HG03571 (cell line): Measurements from ENCODE around the gene DHRS7B.
"Not testable (repeated sequence)": the region's sequence is repeated elsewhere in the genome, so short reads cannot be mapped to it uniquely, and the experiment has no call there.

Source experiments
- ATAC-seq: cut with Tn5 transposase; IDR thresholded peaks from one replicate; pipeline ENCODE4 v1.9.1; 2021; ENCODE audit not compliant: unreplicated experiment

The DHRS7B gene

DNA sequence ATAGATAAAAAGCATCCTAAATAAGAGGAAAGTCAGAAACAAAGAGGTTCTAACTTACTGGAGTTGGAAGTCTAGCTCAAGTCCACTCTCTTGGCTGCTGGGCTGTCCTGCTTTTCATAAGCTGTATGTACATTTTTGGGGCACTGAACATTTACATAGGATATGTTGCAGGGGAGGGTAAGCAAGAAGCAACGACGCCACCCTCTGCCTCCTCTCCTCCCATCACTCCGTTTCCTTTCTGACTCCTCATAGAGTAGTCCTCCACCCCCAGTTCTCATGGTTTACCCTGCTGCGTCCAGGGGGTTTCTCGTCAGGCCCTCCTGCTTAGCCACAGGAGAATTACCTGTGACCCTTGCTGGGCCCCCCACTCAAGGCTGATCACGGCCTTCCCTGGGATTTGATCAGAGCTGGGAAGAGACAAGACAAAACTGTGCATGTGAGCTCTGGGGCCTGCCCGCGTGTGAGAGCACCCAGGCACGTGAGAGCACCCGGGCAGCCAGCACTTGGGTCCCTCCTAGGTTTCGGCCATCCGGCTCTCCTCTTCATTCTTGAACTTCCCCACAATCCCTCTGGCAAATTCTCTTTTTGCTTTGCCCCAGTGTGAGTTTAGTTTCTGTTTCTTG is 50.1 kb downstream of the DHRS7B start:
- no peak for ATAC-seq

GRCh38 chr17:21177401-21177800 is 50.6 kb downstream of the DHRS7B start:
- ATAC-seq: no peak

DNA sequence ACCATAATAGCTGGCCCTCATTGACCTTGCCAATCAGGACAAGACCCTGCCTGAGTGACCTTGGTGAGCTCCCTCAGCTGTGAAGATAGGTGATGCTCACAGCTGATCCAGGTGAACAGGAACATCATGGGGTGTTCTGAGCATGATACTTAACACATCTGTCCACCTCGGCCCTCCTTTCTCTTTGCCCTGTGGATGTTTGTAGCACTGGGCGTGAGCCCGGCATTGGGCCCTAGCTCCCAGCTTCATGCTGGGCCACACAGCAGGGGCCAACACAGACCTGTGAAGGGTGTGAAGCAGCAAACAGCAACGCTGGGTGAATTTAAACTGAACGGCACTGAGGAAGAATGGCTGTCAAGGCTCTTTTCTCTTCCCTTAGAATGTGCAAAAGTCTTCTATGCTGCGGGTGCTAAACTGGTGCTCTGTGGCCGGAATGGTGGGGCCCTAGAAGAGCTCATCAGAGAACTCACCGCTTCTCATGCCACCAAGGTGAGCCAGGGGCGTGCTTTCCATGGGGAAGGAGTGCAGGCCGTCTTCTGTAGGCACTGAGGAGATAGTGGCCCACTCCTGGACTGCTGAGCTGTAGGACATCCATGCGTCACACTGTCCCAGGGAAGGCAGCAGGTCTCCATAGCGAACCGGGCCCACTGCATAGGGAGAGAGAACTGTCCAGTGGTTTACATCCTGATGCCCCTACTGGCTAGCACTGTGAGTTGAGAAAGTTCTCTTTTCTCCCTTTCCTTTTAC is 51.3 kb downstream of the DHRS7B start:
- ATAC-seq: no peak

GRCh38 chr17:21183468-21183867 is 56.7 kb downstream of the DHRS7B start:
- ATAC-seq: no peak

GRCh38 chr17:21184570-21184969 is 57.8 kb downstream of the DHRS7B start:
- no peak for ATAC-seq

DNA sequence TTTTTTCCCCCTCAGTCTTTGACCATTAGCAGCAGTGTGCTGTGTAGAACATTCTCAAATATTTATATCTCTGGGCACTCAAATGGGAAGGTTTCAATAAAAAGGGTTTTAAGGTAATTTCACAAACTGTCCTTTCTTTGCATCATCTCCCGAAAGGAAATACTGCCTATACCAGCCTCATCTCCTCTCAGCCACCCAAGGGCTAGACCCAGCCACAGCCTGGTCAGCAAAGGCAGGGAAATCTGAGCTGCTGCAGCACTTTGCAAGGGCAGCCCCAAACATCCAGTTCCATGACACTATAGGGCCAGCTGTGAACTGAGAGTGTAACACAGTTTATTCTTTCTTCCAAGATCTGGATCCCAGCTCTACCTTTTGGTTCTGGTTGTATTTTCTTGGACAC is 58.3 kb downstream of the DHRS7B start:
- ATAC-seq: no peak

- ATAC-seq: no peak
Observed at GRCh38 chr17:21186399-21187187, 59.8 kb downstream of the DHRS7B start.

DNA sequence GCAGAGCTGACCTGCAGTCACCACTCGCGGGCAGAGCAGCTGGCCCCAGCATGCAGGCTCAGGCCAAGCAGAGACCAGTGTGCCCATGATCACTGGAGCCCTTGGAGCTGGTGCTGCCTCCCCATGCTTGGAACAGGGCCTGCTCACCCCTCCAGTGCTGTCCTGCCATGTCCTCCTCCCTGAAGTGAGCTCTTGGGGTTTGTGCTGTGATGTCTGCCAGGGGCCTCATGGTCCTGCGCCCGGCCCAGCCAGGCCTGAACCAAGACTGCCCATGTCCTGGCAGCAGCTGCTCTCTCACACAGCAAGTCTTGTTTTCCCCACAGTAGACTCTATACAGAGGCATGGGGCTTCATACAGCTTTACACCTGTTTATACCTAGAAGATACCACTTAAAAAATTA is 62.6 kb downstream of the DHRS7B start:
- ATAC-seq: no peak

- no peak for ATAC-seq
Observed at GRCh38 chr17:21190078-21190477, 63.3 kb downstream of the DHRS7B start.

DNA sequence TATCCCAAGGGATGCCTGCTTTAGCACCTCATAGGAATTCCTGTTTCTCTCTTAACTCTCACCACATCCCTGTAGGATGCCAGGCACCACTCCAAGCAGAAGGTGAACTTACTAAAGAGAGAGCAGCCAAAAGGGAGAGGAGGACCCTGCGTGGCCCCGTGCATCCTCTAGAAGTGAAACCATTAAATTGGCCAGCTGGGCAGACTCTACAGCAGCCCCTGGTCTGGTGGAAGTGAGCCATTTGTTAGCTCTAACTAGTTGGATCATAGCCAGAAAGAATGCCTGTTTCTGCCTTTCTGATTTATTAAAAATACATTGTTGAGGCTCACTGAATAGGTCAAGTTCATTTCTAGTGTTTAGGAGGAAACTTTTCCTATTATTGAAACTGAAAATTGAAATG is 64.9 kb downstream of the DHRS7B start:
- ATAC-seq: no peak

DNA sequence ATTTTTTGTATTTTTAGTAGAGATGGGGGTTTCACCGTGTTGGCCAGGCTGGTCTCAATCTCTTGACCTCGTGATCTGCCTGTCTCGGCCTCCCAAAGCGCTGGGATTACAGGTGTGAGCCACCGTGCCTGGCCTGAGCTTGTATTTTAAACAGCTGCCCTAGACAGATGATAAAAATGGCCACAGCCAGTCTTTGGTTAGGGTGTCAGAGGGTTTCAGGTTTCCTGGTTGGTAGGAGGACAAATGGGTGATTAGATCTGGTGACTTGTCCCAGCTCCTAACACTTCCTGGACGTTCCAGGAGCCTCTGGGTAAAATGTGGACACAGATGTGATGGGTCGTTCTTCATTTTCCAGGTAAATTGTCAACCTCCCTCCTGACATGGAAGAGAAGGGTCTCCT is 65.7 kb downstream of the DHRS7B start:
- ATAC-seq: not testable (repeated sequence)

GRCh38 chr17:21193031-21193430 is 66.3 kb downstream of the DHRS7B start:
- ATAC-seq: no peak

GRCh38 chr17:21194226-21194625 is 67.5 kb downstream of the DHRS7B start:
- no peak for ATAC-seq

GRCh38 chr17:21194703-21195102 is 67.9 kb downstream of the DHRS7B start:
- ATAC-seq: no peak

GRCh38 chr17:21196126-21196525 is 69.4 kb downstream of the DHRS7B start:
- ATAC-seq: no peak

- no peak for ATAC-seq
Observed at GRCh38 chr17:21198411-21198810, 71.6 kb downstream of the DHRS7B start.

GRCh38 chr17:21199311-21199710 is 72.5 kb downstream of the DHRS7B start:
- no peak for ATAC-seq

- ATAC-seq: no peak
Observed at GRCh38 chr17:21199856-21200255, 73.1 kb downstream of the DHRS7B start.

- no peak for ATAC-seq
Observed at GRCh38 chr17:21200590-21201297, 74.0 kb downstream of the DHRS7B start.

DNA sequence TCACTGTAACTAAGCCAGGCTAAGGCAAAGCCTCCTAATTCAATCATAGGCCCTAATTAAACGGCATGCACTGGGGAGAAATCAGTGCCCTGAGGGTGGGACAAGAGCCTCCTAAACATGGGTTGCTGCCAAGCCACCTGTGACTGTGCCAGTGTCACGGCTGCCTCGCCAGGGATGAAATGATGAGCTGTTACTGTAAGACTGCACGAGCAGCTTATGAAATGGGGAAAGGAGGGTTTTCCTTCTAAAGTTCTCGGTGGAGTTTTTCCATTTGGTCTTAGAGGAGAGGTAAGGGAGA is 74.5 kb downstream of the DHRS7B start:
- ATAC-seq: no peak

GRCh38 chr17:21201874-21202273 is 75.1 kb downstream of the DHRS7B start:
- no peak for ATAC-seq

- ATAC-seq: no peak
Observed at GRCh38 chr17:21202512-21202911, 75.7 kb downstream of the DHRS7B start.
